Fibroblast of lung (primary cell): Measurements from ENCODE around the gene DHRS11. TPM values are rescaled to one million over a fixed set of nuclear protein-coding genes. Genes with fewer than 3 reads are reported as not detected.

Source experiments
- DNase-seq, 2 donors: peaks; one replicate each; pipeline versions ENCODE4 v3.0.0 to v3.0.0-alpha.2; 2010; ENCODE audit warnings: low read depth in 2 of 2
- H2AFZ ChIP-seq: 2 replicates; pipeline ENCODE4 v1.5.1; 2012; ENCODE audit warnings: low read length, control low read depth, inconsistent platforms
- H3K27ac ChIP-seq: 2 replicates; pipeline ENCODE4 v1.5.1; 2011; ENCODE audit warnings: low read length, control low read depth; ENCODE audit not compliant: insufficient read depth
- H3K27me3 ChIP-seq: 2 replicates; pipeline ENCODE4 v1.5.1; 2011; ENCODE audit warnings: mild to moderate bottlenecking, low read length; ENCODE audit not compliant: control insufficient read depth, insufficient read depth
- H3K36me3 ChIP-seq: 2 replicates; pipeline ENCODE4 v1.5.1; 2011; ENCODE audit warnings: low read length; ENCODE audit not compliant: control insufficient read depth, insufficient read depth
- H3K4me1 ChIP-seq: 2 replicates; pipeline ENCODE4 v1.5.1; 2011; ENCODE audit warnings: low read length; ENCODE audit not compliant: control insufficient read depth, insufficient read depth; ENCODE audit errors: extremely low read depth
- H3K4me2 ChIP-seq: 2 replicates; pipeline ENCODE4 v1.5.1; 2011; ENCODE audit warnings: low read length, control low read depth; ENCODE audit not compliant: insufficient read depth; ENCODE audit errors: extremely low read depth
- H3K4me3 ChIP-seq, 4 experiments: fragments of 200-600 bp in 1 of 4; sonication (generic) in 1 of 4; replicated peaks in 1 of 4; 2 replicates each; pipeline ENCODE4 v1.5.1; 2011 to 2016; ENCODE audit warnings: low read length in 4 of 4, low read depth in 3 of 4, mild to moderate bottlenecking in 3 of 4, control low read depth in 2 of 4, inconsistent platforms in 1 of 4, mixed read lengths in 1 of 4; ENCODE audit not compliant: insufficient read depth in 1 of 4; ENCODE audit errors: control extremely low read depth in 1 of 4
- H3K79me2 ChIP-seq: 2 replicates; pipeline ENCODE4 v1.5.1; 2012; ENCODE audit warnings: mild to moderate bottlenecking, low read length, inconsistent platforms; ENCODE audit not compliant: control insufficient read depth, insufficient read depth
- H3K9ac ChIP-seq: 2 replicates; pipeline ENCODE4 v1.5.1; 2011; ENCODE audit warnings: mild to moderate bottlenecking, low read length, control low read depth; ENCODE audit not compliant: insufficient read depth
- H3K9me3 ChIP-seq: 2 replicates; pipeline ENCODE4 v1.5.1; 2012; ENCODE audit warnings: low read depth, low read length; ENCODE audit not compliant: control insufficient read depth, insufficient read depth
- H4K20me1 ChIP-seq: 2 replicates; pipeline ENCODE4 v1.5.1; 2011; ENCODE audit warnings: low read length; ENCODE audit not compliant: control insufficient read depth, insufficient read depth; ENCODE audit errors: extremely low read depth
- EZH2 ChIP-seq: IDR thresholded peaks from 2 replicates; pipeline ENCODE4 v1.5.1; 2012; ENCODE audit warnings: low read length, control low read depth, mild to moderate bottlenecking; ENCODE audit errors: missing control alignments
- polyA plus RNA-seq, 2 donors: library from polyadenylated mRNA; depleted of rRNA in 1 of 2; stranded (reverse) in 1 of 2; unstranded in 1 of 2; fragments of >200 nt; gene quantifications; 2 replicates each; pipeline ENCODE4 v1.2.1, GENCODE V29; 2011 to 2012; ENCODE audit warnings: missing spikeins in 1 of 2
- total RNA-seq: library from RNA; depleted of rRNA; stranded (reverse); fragments of >200 nt; gene quantifications from 2 replicates; pipeline ENCODE4 v1.2.1, GENCODE V29; 2014
- TF ChIP-seq, protein P1 (sequence below), 2 donors: IDR thresholded peaks in 1 of 2; conservative IDR thresholded peaks in 1 of 2; 1 replicate in 1 of 2; 2 replicates in 1 of 2; pipeline ENCODE4 v1.5.1; 2011 to 2012; ENCODE audit warnings: low read length in 2 of 2, control low read depth in 1 of 2, inconsistent platforms in 1 of 2, low read depth in 1 of 2, mild to moderate bottlenecking in 1 of 2

Gene DHRS11
- total and polyA plus RNA-seq, 2 donors (not counting 1 experiment from before 2014, with no cell fraction given), result 4.6 to 5.9 TPM

DNA sequence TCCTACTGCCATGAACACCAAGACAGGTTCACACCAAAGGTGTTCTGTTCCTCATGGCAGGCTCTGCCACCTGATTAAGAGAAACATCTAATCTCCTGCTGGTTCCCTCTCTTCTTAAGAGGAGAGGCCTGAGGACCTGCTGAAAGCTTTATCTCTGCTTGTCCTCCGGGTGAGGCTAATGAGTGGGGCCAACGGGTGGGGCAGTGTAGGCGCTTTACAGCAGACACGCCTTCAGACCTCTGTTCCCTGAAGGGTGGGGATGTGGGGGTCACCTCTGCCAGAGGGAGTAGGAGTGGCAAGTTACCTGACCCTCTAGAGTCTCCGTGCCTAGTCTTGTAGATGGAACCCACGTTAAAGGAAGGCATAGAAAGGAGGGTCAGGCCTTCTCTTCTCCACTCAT is 5.5 kb downstream of the DHRS11 start:
- H4K20me1 ChIP-seq, result no peaks in the 10 kb centered on the region
- TF ChIP-seq, protein P1, sequence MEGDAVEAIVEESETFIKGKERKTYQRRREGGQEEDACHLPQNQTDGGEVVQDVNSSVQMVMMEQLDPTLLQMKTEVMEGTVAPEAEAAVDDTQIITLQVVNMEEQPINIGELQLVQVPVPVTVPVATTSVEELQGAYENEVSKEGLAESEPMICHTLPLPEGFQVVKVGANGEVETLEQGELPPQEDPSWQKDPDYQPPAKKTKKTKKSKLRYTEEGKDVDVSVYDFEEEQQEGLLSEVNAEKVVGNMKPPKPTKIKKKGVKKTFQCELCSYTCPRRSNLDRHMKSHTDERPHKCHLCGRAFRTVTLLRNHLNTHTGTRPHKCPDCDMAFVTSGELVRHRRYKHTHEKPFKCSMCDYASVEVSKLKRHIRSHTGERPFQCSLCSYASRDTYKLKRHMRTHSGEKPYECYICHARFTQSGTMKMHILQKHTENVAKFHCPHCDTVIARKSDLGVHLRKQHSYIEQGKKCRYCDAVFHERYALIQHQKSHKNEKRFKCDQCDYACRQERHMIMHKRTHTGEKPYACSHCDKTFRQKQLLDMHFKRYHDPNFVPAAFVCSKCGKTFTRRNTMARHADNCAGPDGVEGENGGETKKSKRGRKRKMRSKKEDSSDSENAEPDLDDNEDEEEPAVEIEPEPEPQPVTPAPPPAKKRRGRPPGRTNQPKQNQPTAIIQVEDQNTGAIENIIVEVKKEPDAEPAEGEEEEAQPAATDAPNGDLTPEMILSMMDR (conservative IDR thresholded peaks at IDR 0.05 in 1 of 2, IDR thresholded peaks at IDR 0.05 in 1 of 2; ENCODE audit: low read depth in 1 of 2, low read length in 2 of 2), result no peak
- no peak for TF ChIP-seq EZH2
- H3K4me1 ChIP-seq, result peaks cover 2% of the 10 kb centered on the region
- H3K9ac ChIP-seq, result no peak overlapping the region
- no peak overlapping the region for H3K4me3 ChIP-seq
- peaks cover 3% of the 10 kb centered on the region for H3K79me2 ChIP-seq
- H3K27me3 ChIP-seq, result no peaks in the 10 kb centered on the region
- no peak overlapping the region for H3K27ac ChIP-seq
- H3K9me3 ChIP-seq, result no peaks in the 10 kb centered on the region
- no peak overlapping the region for H3K4me2 ChIP-seq
- H3K36me3 ChIP-seq, result no peaks in the 10 kb centered on the region
- no peak for DNase-seq
- H2AFZ ChIP-seq, result no peak overlapping the region

DNA sequence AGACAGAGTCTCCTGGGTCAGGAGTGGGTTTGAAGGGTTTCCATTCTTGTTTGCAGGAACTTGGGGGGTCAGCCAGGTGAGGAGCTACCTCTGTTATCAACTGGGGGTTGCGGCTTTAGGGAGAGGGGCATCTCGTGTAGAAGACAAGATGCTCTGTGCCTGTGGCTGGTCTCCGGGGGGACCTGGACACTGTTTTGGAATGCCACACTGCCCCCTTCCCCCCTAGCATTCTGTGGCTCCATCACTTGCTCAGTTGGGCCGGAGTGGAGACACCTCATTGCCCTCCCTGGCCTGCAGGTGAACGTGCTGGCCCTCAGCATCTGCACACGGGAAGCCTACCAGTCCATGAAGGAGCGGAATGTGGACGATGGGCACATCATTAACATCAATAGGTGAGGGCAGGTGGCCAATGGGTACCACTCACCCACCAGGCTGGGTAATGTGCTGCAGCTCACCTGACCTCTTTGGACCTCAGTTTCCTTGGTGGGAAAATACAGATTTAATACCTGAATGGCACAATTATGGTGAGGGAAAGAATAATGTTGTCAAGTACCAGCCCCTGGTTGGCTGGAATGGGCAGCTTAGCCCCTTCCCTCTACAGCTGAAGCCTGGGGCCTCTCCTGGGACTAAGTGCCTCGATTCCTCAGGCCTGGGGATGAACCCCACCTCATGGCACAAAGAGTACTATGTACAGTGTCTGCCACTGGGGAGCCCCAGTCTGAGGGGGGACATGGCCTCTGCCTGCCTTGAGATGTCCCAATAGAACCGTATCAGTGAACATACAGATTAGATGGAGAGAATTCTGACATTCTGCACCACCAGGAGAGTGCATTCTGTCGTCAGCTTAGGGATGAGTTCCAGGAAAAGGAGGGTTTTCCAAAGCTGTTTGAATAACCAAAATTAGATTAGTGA is 6.4 kb downstream of the DHRS11 start:
- DNase-seq, result no peak
- no peak for TF ChIP-seq EZH2
- TF ChIP-seq, protein P1 (conservative IDR thresholded peaks at IDR 0.05 in 1 of 2, IDR thresholded peaks at IDR 0.05 in 1 of 2; ENCODE audit: low read depth in 1 of 2, low read length in 2 of 2), result no peak

DNA sequence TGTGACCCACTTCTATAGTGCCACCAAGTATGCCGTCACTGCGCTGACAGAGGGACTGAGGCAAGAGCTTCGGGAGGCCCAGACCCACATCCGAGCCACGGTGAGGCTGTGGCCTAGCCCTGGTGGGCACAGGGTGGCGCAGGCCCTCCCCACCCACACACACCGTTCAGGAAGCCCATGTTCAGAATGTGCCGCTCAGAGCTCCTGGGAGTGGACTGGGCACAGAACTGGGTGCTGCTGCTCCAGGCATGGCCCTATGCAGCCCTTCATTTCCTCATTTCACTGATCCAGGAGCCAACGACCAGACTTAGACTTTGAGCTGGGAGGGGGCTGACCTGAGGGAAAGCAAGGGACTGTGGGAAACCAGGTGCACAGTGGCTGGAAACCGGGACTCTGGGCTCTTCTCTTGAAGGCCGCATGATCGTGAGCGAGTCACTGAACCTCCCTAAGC is 7.3 kb downstream of the DHRS11 start:
- Histone ChIP-seq H3K9me3 (no peaks in the 10 kb centered on the region), H3K9ac (no peak overlapping the region), H3K79me2 (peaks cover 10% of the 10 kb centered on the region), H4K20me1 (no peaks in the 10 kb centered on the region), H3K27me3 (no peaks in the 10 kb centered on the region), H3K4me2 (no peak overlapping the region), H3K4me1 (peaks cover 2% of the 10 kb centered on the region), H3K36me3 (no peaks in the 10 kb centered on the region), H3K4me3 (no peak overlapping the region), H2AFZ (no peak overlapping the region), H3K27ac (no peak overlapping the region)
- DNase-seq, result no peak
- no peak for TF ChIP-seq EZH2
- TF ChIP-seq, protein P1 (conservative IDR thresholded peaks at IDR 0.05 in 1 of 2, IDR thresholded peaks at IDR 0.05 in 1 of 2; ENCODE audit: low read depth in 1 of 2, low read length in 2 of 2), result no peak

More for the DNA sequence above, 6.4 kb downstream of the DHRS11 start:
- Histone ChIP-seq H3K27me3 (no peaks in the 10 kb centered on the region), H3K9me3 (no peaks in the 10 kb centered on the region), H3K27ac (no peak overlapping the region), H3K79me2 (peaks cover 10% of the 10 kb centered on the region), H2AFZ (no peak overlapping the region), H3K4me1 (peaks cover 2% of the 10 kb centered on the region), H3K9ac (no peak overlapping the region), H3K36me3 (no peaks in the 10 kb centered on the region), H3K4me2 (no peak overlapping the region), H4K20me1 (no peaks in the 10 kb centered on the region), H3K4me3 (no peak overlapping the region)
